GM10847 (cell line): ENCODE data around the gene ZNF384.

Experiments
- POLR2A ChIP-seq: IDR thresholded peaks from 2 replicates; pipeline ENCODE4 v1.6.1; 2011; ENCODE audit not compliant: insufficient read length; ENCODE audit errors: extremely low read depth

ZNF384 gene

DNA sequence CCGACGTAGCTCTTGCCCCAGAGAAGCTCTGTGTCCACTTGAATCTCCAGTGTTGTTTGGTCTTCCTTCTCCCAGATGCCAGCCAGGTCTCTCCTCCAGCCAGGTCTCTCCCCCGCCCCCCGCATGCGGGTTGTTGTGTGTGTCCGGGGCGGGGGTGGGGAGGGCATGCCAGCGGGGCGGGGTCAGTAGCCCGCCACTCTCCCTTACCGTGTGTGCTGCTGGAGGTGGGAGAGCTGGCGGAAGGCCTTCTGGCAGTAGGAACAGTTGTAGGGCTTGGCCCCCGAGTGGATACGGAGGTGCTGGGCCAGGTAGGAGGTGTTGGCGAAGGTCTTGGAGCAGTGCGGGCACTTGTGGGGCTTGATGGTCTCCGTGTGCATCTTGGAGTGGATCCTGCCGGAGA lies 17.0 kb downstream of the ZNF384 start:
- TF ChIP-seq POLR2A, result no peak

DNA sequence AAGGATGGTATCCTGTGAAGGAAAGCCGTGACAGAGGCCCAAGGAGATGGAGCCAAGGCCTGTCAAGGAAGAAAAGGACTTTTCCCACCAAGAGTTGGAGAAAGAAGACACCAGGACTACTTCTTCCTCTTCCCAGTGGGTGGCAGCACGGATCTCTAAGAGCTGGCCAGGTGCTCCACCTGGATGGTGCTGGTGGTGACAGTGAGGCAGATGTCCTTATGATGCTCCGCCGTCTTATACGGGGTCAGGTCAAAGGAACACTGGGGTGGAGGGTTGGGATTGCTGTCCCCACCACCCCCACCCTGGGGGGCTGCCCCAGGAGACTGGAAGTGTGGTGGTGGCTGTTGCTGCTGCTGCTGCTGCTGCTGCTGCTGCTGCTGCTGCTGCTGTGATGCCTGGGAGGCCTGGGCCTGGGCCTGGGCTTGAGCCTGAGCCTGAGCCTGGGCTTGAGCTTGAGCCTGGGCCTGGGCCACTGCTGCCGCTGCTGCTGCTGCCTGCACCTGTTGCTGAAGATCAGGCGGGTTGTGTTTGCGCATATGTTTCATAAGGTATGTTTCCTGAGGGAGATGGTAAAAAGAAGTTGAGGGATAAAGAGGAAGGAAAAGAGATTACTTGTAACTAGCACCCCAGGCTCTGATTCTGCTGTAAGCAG lies 21.5 kb downstream of the ZNF384 start:
- no peak for TF ChIP-seq POLR2A

DNA sequence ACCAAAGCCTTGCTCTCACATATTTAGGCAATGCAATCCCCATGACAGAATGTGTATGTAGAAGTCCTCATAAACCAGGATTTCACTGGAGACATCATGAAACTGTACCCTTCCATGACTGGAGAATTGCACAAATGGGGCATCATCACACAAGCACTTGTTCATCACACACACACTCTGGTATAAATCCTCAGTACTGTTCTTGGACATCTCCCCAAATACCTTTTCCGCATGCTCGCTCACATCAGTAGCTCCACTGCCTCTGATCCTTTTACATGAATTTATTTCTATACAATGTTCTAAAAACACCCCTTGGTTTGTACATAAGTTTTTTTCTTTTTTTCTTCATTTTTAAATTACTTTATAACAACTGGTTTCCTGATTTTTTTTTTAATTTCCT lies 23.0 kb downstream of the ZNF384 start:
- no peak for TF ChIP-seq POLR2A

DNA sequence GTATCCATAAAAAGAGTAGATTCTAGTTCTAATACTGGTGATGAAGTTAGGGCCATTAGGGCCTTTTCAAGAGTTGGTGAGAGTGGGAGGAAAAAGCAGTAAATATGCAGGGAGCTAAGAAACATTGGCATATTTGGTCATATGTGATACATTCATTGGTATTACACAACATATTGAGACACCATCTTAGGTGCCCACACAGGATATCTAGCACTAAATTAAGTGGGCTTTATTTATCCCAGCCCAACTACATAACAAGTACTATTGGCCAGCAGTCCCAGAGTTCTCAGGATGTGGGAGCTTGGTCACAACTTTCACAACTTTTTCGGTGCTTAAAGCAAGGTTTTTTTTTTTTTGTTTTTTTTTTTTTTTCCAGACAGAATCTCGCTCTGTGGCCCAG lies 24.3 kb downstream of the ZNF384 start:
- TF ChIP-seq POLR2A, result no peak

DNA sequence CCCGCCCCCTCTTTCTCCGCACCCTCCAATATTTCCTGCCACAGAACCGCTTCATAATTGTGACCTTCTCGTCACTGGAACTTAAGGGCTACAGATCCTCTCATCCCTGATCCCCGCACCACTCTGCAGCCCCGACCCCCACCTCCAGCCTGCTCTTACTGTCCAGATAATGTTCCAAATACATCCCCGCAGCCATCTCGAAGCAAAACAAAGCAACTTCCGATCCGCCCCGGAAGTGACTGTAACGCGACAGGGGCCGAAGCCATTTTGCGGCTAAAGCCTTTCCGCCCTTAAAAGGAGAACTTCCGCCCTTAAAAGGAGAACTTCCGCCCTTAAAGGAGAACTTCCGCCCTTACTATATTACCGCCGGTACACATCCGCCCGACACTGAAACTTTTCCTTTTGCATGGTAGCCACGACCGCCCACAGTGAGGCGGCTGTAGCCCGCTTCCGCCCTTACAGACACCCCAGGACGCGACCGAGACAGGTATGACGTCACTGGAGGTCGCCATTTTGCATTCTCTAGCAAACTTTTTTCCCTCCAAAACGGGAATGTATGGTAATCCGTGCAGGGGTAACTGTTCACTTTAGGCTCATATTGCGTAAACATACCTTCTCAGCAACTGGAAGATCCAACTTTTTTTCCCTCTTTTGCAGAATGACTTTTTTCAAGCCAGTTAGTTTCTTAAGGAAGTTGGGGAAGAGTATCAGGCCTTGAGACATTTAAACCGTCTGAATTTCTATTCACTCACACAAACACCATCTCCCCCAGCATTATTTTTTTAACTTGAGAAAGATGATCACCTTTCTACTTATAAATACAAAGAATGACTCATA lies 26.1 kb downstream of the ZNF384 start, which contains the start of gene ING4:
TSS of gene ING4 (minus strand) at position 214 of the 837 bp plus-strand sequence. CDS start at position 196, 18 bp downstream.
- TF ChIP-seq POLR2A, result peak; percentile 27

DNA sequence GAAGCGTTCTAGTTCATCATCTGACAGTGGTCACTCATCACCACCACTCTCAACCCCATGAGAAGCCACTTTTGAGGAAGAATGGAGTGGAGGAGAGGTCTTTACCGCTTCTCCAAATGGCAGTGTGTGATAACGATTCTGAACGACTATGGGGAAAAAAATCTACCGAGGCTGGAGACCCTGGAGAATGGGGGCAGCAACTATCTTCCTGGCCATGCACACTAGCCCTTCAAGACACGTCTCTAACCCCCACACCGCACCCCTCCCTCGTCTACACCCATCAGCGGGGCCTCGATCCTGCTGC lies 26.6 kb downstream of the ZNF384 start:
- no peak for TF ChIP-seq POLR2A

DNA sequence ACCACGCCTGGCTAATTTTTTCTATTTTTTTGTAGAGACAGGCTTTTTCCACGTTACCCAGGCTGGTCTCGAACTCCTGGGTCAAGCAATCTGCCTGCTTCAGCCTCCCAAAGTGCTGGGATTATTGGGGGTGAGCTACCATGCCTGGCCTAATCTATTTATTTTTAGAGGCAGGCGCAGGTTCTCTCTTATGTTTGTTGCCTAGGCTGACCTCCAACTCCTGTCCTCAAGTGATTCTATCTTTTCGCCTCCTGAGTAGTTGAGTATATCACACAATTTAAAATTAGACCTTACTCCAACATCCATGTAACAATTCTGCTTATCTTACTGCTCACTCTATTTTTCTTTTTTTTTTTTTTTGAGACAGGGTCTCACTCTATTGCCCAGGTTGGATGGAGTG lies 35.2 kb downstream of the ZNF384 start:
- TF ChIP-seq POLR2A, result no peak

DNA sequence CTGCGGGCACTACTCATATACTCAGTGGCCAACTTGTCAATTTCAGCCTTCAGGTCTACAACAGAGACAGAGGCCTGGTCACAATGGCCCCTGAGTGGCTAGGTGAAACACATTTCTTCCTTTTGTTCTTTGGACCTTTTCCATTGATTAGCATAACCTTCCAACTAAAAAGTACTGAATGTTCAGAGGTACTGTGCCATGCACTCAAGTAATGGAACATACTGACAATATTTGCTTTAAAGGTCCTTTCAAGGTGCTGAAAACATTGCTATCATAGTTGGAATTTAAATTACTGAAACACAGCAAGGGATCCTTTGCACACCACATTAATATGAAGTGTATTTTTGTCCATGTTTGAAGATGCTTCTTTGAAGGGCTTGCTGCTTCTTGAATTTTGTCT lies 35.8 kb downstream of the ZNF384 start:
- TF ChIP-seq POLR2A, result no peak

DNA sequence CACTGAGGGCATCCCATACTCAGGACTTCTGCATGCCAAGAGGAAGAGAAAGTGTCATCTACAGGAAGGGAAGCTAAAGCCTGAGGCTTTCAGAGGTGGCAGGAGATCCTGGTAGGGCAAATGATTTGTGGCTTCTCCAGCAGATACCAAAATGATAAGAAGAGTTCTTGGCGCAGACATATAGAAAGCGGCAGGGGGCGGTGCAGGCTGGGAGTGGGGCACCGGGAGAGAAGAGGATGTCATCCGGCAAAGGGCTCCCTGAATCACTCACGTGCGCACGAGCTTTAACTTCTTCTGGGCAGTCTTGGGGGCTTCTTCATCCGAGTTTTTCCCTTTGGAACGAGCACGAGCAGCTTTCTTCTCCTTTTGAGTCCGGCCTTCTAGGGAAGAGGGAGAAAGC lies 36.8 kb downstream of the ZNF384 start:
- TF ChIP-seq POLR2A, result no peak

DNA sequence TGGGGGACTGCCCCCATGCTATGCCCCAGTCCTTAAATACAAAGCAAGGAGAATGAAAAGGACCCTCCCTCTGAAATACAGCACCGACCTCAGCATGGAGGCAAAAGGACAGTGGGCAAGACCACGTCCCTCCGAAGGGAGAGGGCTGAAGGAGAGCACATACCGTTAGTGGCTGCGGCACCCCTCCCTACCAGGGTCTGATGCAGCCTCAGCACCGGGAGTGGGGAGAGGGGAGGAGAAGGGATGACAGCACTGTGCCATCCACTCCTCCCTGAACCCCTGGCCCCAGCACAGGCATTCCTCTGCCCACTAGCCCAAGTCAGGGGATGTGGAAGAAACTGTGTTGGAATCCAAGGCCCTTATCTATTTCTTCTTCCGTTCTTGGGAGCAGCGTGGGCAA lies 38.3 kb downstream of the ZNF384 start:
- no peak for TF ChIP-seq POLR2A

DNA sequence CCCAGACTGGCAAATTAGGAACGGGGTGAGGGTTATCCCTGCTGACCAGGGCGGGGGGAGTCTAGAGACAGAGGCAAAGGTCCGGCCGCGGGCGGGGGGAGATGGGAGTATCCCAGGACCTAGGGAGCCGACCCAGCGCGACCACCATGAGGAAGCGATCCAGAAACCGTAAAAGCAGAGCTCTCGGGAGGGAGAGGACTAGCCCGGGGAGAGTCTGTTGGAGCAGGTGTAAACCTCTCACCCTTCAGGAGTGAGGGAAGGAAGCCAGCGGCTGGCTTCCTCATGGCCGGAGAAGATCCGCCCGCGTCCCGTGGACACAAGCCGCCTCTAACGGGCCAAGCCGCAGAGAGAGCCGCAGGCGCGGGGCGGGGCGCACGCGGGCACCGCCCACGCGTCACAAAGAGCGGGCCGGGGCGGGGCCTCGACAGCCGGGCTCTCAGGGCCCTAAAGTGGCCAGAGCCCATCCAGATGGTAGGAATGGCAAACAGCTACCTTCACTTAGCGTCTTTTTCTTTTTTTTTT lies 42.0 kb downstream of the ZNF384 start, which contains the start of gene ACRBP:
TSS of gene ACRBP (minus strand) at position 350 of the 522 bp plus-strand sequence. CDS start at position 284, 66 bp downstream.
- peak; percentile 16 for TF ChIP-seq POLR2A

DNA sequence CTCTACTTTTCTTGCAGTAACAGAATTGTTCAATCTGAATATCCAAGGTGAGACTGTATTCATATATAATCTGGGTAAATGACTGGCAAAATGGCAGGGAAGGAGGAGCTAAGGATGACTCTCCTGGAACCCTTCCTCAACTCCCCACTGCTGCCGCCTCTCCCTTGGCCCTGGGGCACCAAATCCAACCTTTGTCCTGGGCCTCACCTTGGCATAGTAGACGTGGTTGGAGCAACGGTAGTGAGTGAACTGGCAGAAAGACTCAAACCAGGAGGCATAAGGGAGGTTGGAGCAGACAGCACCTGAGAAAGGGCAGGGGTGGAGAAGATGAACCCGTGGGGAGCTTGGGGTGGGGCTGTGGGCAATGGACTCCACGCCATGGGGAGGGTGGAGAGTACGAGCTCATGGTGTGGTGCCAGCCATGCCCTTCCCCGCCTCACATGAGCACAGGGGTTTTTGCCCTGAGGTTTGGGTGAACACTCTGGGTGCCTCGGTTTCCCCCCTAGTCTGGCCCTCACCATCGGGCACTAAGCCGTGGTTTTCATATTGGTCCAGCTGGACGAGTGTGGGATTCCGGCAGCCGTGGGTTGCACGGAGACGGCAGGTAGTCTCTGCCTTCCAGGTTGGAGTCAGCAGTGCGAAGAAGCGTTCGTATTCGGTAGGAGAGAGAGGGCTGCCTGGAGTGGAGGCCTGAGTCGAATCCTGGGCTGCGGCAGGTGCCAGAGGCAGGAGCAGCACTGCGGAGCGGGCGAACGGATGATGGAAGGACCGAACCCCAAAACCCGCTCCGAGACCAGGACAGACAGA lies 42.7 kb downstream of the ZNF384 start:
- TF ChIP-seq POLR2A, result no peak

DNA sequence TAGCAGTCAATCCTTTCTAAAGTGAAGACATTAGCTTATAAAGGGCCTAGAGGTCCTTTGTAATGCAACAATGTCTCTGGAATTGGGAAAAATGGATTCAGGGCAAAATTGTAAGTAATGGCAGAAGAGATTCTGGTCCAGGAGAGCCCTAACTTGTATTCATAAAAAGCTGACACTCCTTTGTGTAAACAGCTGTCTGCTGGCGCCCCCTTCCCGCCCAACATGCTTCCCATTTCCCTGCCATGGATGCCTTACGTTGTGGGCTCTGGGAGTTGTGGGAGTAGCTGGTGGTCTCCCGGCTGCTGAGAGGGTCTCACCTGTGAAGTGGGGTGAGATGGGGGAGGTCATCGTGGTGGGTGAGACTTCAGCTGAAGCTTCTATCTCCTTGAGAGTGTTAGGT lies 44.3 kb downstream of the ZNF384 start:
- no peak for TF ChIP-seq POLR2A

DNA sequence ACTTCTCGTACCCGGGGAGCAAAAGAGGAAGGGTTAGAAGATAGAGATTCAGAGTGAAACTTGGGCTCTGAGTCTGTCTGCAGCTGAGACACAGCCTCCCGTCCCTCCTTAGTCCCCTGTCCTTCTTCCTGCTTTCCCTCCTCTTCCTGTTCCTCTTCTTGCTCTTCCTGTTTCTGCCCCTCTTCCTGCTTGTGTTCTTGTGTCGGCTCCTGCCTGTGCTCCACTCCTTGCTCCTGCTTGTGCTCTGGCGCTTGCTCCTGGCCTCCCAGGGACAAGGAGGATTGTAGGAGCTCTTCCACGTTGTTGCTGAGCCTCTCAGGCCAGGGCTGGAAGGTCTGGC lies 44.9 kb downstream of the ZNF384 start:
- TF ChIP-seq POLR2A, result no peak

DNA sequence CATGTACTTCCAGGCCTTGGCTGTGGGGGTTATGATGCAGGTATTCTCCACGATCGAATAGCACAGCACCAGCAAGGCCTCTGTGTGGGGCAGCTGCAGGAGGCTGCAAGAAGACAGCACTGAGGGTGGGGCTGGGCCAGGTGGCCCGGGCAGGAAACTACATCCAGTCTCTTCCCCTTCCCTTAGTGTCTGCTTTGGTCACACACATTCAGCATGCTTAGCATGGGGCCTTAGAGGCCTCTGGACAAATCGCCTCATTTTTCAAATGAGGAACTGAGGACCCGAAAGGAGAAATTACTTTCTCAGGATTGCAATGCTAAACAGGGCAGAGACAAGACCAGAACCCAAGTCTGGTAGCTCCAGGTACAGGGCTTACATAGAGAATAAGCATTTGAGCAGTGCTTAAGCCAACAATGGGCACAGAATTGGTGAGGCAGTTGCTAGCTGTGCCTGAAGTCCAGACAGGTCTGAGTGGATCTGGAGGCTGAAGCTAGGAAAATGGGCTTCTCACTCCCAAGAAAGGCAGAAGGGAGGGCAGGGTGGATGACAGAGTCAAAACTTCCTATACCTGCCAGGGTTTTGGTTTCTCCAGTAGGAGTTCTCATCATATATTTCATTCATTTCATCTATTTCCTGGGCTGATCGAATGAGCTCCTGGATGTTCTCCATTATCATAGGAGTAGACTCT lies 45.5 kb downstream of the ZNF384 start:
- no peak for TF ChIP-seq POLR2A
